ENCODE measurements around the gene SPATA13.

SPATA13 gene

DNA sequence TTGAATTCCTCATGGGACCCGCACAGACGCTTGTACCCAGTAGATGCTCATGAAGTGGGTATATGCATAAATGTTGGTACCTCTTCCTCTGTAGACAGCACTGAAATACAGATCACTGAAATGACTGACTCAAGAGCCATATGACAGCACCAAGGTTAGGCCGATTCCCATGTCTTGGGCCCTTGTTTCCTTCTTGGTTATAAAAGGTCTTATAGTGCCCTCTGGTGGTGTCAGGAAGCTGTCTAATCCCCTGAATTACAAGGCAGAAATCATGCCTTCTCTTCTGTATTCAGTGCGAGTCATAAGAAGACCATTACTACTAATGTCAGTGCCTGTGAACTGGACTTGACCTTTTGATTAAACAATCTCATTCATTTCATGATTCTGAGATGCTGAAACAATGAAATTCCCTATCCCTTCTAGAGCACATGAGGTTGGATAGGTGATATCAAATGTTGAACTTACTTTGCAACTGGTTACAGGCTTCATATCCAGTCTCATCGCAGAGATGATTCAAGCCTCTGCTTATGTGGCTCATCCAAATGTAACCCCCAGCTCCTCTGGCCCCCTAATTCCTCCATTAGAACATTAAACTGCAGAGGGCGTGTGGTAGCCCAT is 59.7 kb downstream of the SPATA13 start:
- no peak overlapping the region for H3K27ac ChIP-seq
- TF ChIP-seq, protein P1, sequence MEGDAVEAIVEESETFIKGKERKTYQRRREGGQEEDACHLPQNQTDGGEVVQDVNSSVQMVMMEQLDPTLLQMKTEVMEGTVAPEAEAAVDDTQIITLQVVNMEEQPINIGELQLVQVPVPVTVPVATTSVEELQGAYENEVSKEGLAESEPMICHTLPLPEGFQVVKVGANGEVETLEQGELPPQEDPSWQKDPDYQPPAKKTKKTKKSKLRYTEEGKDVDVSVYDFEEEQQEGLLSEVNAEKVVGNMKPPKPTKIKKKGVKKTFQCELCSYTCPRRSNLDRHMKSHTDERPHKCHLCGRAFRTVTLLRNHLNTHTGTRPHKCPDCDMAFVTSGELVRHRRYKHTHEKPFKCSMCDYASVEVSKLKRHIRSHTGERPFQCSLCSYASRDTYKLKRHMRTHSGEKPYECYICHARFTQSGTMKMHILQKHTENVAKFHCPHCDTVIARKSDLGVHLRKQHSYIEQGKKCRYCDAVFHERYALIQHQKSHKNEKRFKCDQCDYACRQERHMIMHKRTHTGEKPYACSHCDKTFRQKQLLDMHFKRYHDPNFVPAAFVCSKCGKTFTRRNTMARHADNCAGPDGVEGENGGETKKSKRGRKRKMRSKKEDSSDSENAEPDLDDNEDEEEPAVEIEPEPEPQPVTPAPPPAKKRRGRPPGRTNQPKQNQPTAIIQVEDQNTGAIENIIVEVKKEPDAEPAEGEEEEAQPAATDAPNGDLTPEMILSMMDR (conservative IDR thresholded peaks at IDR 0.05) = peak; percentile 74

DNA sequence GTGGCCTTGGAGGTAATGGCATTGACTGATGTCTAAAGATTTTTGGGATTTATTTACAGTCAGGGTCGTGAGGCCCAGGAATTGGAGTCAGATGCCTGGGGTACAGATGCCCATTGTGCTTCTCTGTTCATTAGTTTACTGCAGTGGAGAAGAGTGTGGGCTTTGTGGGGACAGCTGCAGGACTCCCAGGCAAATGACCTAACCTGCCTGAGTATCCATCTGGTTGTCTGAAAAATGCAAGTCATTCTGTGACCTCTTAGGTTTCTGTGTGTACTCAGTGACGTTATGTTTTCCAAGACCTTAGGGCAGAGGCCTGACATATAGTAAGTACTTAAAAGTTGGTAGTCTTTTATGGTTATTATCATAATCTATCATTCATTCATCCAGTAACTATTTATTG is 60.5 kb downstream of the SPATA13 start:
- no peak overlapping the region for H3K27ac ChIP-seq
- TF ChIP-seq, protein P1 (conservative IDR thresholded peaks at IDR 0.05) = no peak

DNA sequence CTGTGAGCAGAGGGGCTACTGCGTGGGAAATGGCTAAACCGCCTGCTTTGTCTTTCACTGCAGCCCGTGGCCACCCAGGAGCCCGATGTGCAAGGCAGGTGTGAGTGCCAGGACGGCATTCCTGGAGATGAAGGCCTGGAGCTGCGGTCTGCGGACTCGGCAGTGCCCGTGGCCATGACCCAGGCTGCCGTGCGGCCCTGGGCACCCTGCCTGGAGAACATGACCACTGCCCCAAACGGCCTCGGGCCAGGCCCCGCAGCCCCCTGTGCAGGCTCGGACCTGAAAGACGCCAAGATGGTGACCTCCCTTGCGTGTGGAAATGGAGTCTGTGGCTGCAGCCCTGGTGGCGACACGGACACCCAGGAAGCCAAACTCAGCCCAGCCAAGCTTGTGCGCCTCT is 62.2 kb downstream of the SPATA13 start:
- TF ChIP-seq, protein P1 (conservative IDR thresholded peaks at IDR 0.05) = no peak
- H3K27ac ChIP-seq = no peak overlapping the region

DNA sequence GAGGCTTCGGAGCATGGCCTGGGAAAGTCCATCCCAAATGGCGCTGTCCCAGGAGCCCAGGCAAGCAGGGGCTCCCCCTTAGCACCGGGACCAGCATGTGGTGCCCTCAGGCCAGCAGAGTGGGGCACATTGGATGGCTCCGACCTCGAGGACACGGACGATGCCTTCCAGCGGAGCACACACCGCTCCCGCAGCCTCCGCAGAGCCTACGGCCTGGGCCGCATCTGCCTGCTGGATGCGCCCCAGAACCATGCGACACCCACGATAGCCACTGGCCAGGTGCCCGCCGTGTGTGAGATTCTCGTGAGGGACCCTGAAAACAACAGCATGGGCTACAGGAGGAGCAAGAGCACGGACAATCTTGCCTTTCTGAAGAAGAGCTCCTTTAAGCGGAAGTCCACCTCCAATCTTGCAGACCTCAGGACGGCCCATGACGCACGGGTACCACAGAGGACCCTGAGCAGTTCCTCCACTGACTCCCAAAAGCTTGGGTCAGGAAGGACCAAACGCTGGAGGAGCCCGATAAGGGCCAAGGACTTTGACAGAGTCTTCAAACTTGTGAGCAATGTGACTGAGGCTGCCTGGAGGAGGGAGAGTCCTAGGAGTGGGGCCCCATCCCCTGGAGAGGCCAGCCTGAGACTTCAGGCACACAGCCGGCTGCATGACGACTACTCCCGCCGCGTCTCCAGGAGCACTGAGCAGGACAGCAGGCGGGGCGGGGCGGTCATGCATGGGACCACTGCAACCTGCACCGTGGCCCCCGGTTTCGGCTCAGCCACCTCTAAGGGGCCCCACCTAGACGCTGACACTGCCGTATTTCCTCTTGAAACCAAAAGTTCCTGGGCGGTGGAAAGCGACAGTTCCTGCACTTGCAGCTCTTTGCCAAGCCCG is 63.1 kb downstream of the SPATA13 start:
- TF ChIP-seq, protein P1 (conservative IDR thresholded peaks at IDR 0.05) = no peak
- no peak overlapping the region for H3K27ac ChIP-seq

DNA sequence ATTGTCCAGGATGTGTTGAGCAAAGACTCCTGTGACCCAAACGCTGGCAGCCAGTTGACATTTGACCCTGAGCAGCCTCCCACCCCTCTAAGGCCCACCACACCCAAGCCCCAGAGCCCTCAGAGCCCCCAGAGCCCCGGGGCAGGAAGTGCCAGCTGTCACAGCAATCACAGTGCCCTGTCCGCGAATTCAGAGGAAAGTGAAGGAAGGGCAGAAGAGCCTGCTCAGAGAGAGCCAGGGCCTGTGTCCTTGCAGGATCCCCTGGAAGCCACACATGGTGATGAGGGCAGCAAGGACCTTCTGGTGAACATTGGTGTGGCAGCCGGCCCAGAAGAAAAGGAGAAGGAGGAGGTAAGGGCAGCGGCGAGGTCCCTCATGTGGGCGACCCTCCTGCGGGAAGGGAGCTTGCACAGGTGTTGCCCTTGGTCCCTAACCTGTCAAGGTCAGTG is 63.7 kb downstream of the SPATA13 start:
- H3K27ac ChIP-seq = no peak overlapping the region
- TF ChIP-seq, protein P1 (conservative IDR thresholded peaks at IDR 0.05) = no peak

DNA sequence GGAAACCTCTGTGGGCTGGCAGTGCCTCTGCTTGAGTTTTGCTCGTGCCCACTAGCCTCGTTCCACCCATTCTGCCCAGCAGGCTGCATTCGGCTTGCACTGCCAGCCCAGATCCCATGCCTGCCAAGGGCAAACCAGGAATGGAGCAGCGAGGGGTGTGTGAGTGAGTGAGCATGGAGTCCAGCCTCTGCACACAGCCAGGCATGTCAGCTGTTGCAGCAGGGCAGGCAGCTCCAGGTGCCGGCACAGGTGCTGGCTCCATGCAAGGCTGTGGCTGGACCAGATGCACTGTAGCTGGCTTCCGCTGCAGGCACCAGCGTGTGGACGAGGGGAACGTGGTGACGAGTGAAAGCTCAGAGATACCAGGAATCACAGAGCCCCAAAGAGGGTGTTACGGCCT is 64.5 kb downstream of the SPATA13 start:
- H3K27ac ChIP-seq = no peak overlapping the region
- TF ChIP-seq, protein P1 (conservative IDR thresholded peaks at IDR 0.05) = no peak

DNA sequence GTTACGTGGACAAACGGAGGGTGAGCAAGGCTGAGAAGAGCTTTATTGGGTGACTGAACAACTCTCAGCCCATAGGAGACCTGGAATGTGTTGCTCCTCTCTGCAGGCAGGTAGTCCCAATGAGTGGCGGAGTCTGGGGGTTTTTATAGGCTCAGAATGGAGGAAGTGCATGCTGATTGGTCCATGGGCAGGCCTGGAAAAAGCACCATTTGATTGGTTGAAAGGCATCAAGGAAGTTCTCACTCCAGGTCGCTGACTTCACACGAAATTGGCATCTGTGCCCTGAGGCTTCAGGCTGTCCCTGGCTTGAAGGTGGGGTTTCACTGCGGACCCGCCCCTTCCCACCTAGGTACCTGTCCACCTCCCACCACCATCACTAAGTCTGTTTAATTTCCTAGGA is 65.4 kb downstream of the SPATA13 start:
- TF ChIP-seq, protein P1 (conservative IDR thresholded peaks at IDR 0.05) = no peak
- H3K27ac ChIP-seq = no peak overlapping the region
